ENCODE data around the gene TBC1D2. TPM values are rescaled to one million over a fixed set of nuclear protein-coding genes. Genes with fewer than 3 reads are reported as not detected.

The TBC1D2 gene
- total and polyA plus RNA-seq, 2 experiments from 2014 or later = 3.7 to 6.8 TPM

GRCh38 chr9:98295824-98296223 lies 40.4 kb upstream of the TBC1D2 start:
- Histone ChIP-seq H3K4me1 (ENCODE audit: insufficient read depth) (no peaks in the 10 kb centered on the region), H3F3A (replicated peaks; ENCODE audit: low read depth) (no peaks in the 10 kb centered on the region), H3K27me3 (ENCODE audit: insufficient read depth) (no peaks in the 10 kb centered on the region), H3K79me2 (replicated peaks; ENCODE audit: insufficient read depth) (no peaks in the 10 kb centered on the region), H3K4me3 (no peak overlapping the region), H3K4me2 (no peak overlapping the region), H2AFZ (peak overlapping the region; percentile 70; the same call in 1 of the 2 replicates), H4K20me1 (replicated peaks; ENCODE audit: insufficient read depth) (no peaks in the 10 kb centered on the region), H3K27ac (ENCODE audit: low read depth) (no peak overlapping the region), H3K36me3 (ENCODE audit: insufficient read depth) (no peaks in the 10 kb centered on the region), H3K9me2 (ENCODE audit: insufficient read depth) (no peaks in the 10 kb centered on the region)
- no peaks in the 10 kb centered on the region for H3K4me1 Mint-ChIP-seq
- TF ChIP-seq EZH2 (IDR thresholded peaks at IDR 0.05; ENCODE audit: low read depth, unreplicated experiment) = no peak
- no peak for TF ChIP-seq CTCF (conservative IDR thresholded peaks at IDR 0.05; ENCODE audit: low read depth in 2 of 2)
- no peak for TF ChIP-seq ETS1 (IDR thresholded peaks at IDR 0.05)
- no peak for TF ChIP-seq CREB1 (CRISPR knock-in tag; IDR thresholded peaks at IDR 0.05; ENCODE audit: low read depth)
- TF ChIP-seq JUNB (IDR thresholded peaks at IDR 0.05; ENCODE audit: unreplicated experiment) = no peak
- TF ChIP-seq ZNF114 (CRISPR knock-in tag; IDR thresholded peaks at IDR 0.05) = no peak
- TF ChIP-seq ZNF462 (CRISPR knock-in tag; IDR thresholded peaks at IDR 0.05) = no peak
- TF ChIP-seq ZNF331 (CRISPR knock-in tag; IDR thresholded peaks at IDR 0.05; ENCODE audit: low read depth) = no peak
- no peak for TF ChIP-seq EZH2phosphoT487 (IDR thresholded peaks at IDR 0.05; ENCODE audit: unreplicated experiment)
- TF ChIP-seq STAT1 (IDR thresholded peaks at IDR 0.05; ENCODE audit: unreplicated experiment) = no peak
- TF ChIP-seq POLR2AphosphoS5 (IDR thresholded peaks at IDR 0.05; ENCODE audit: low read depth) = no peak
- no peak for TF ChIP-seq NANOG (IDR thresholded peaks at IDR 0.05; ENCODE audit: borderline replicate concordance)
- no peak for TF ChIP-seq REST (IDR thresholded peaks at IDR 0.05; ENCODE audit: unreplicated experiment)
- ATAC-seq (no peak), DNase-seq (ENCODE audit: low spot score) (no peak)
- H3K9me3 Mint-ChIP-seq = no peaks in the 10 kb centered on the region
- H3K27me3 Mint-ChIP-seq (ENCODE audit: insufficient read depth, low read depth, poor library complexity) = peaks cover 2% of the 10 kb centered on the region
- H3K36me3 Mint-ChIP-seq (ENCODE audit: low read depth) = no peaks in the 10 kb centered on the region
- no peak overlapping the region for H3K4me3 Mint-ChIP-seq
- H3K27ac Mint-ChIP-seq = no peak overlapping the region
